Measurements from ENCODE around the gene FSTL4. TPM values are rescaled to one million over a fixed set of nuclear protein-coding genes. Genes with fewer than 3 reads are reported as not detected.

FSTL4 gene
- 11.3 and 51.7 TPM in 2 replicates for total RNA-seq (ENCODE audit: low replicate concordance)
- long read RNA-seq, full-length matches to known transcripts, result 4 of 60 reads
- long read RNA-seq, partial matches to known transcripts, result 25 of 60 reads
- long read RNA-seq, other reads (novel, unspliced or antisense), result 31 of 60 reads

- H3K36me3 Mint-ChIP-seq, result no peaks in the 10 kb centered on the region
- H3K27ac Mint-ChIP-seq, result peak within 1 kb of the TSS; percentile 3
- peaks cover 80% of the 10 kb centered on the region for H3K27me3 Mint-ChIP-seq
- TF ChIP-seq CTCF (conservative IDR thresholded peaks at IDR 0.05), result peak; percentile 16
- DNase-seq (ENCODE audit: extremely low spot score, unreplicated experiment), result no peak
- peak within 1 kb of the TSS; percentile 90 for H3K4me3 Mint-ChIP-seq
- peaks cover 6% of the 10 kb centered on the region for H3K4me1 Mint-ChIP-seq (ENCODE audit: unreplicated experiment)
- no peaks in the 10 kb centered on the region for H3K9me3 Mint-ChIP-seq
These were observed at the start of gene FSTL4 for GRCh38 chr5:133612249-133612860. Gene FSTL4, minus strand, starts transcription at chr5:133612541.

GRCh38 chr5:133661389-133661788 is 49.0 kb upstream of the FSTL4 start:
- H3K4me3 Mint-ChIP-seq, result no peak overlapping the region
- DNase-seq (ENCODE audit: extremely low spot score, unreplicated experiment), result no peak
- no peak overlapping the region for H3K27ac Mint-ChIP-seq
- TF ChIP-seq CTCF (conservative IDR thresholded peaks at IDR 0.05), result no peak
- peaks cover 3% of the 10 kb centered on the region for H3K27me3 Mint-ChIP-seq
- no peaks in the 10 kb centered on the region for H3K9me3 Mint-ChIP-seq
- H3K4me1 Mint-ChIP-seq (ENCODE audit: unreplicated experiment), result no peaks in the 10 kb centered on the region
- H3K36me3 Mint-ChIP-seq, result no peaks in the 10 kb centered on the region

- Mint-ChIP-seq H3K27me3 (peaks cover 5% of the 10 kb centered on the region), H3K9me3 (no peaks in the 10 kb centered on the region), H3K36me3 (no peaks in the 10 kb centered on the region), H3K4me3 (no peak overlapping the region), H3K4me1 (ENCODE audit: unreplicated experiment) (peaks cover 5% of the 10 kb centered on the region), H3K27ac (no peak overlapping the region)
- DNase-seq (ENCODE audit: extremely low spot score, unreplicated experiment), result no peak
- no peak for TF ChIP-seq CTCF (conservative IDR thresholded peaks at IDR 0.05)
These were observed 46.0 kb upstream of the FSTL4 start for GRCh38 chr5:133658327-133658726.

GRCh38 chr5:133657036-133657435 is 44.7 kb upstream of the FSTL4 start:
- peaks cover 6% of the 10 kb centered on the region for H3K27me3 Mint-ChIP-seq
- no peaks in the 10 kb centered on the region for H3K36me3 Mint-ChIP-seq
- no peak overlapping the region for H3K27ac Mint-ChIP-seq
- peaks cover 6% of the 10 kb centered on the region for H3K4me1 Mint-ChIP-seq (ENCODE audit: unreplicated experiment)
- H3K4me3 Mint-ChIP-seq, result no peak overlapping the region
- no peaks in the 10 kb centered on the region for H3K9me3 Mint-ChIP-seq
- DNase-seq (ENCODE audit: extremely low spot score, unreplicated experiment), result no peak
- no peak for TF ChIP-seq CTCF (conservative IDR thresholded peaks at IDR 0.05)

- no peak for TF ChIP-seq CTCF (conservative IDR thresholded peaks at IDR 0.05)
- no peaks in the 10 kb centered on the region for H3K36me3 Mint-ChIP-seq
These were observed 43.6 kb upstream of the FSTL4 start for GRCh38 chr5:133655966-133656365.

More at GRCh38 chr5:133655966-133656365, 43.6 kb upstream of the FSTL4 start:
- no peak overlapping the region for H3K4me3 Mint-ChIP-seq
- H3K27ac Mint-ChIP-seq, result no peak overlapping the region
- H3K4me1 Mint-ChIP-seq (ENCODE audit: unreplicated experiment), result peaks cover 6% of the 10 kb centered on the region
- H3K9me3 Mint-ChIP-seq, result no peaks in the 10 kb centered on the region
- peaks cover 6% of the 10 kb centered on the region for H3K27me3 Mint-ChIP-seq
- no peak for DNase-seq (ENCODE audit: extremely low spot score, unreplicated experiment)

Data from type B pancreatic cell (in vitro differentiated cells).